ENCODE measurements around the gene GALNT9.

DNA sequence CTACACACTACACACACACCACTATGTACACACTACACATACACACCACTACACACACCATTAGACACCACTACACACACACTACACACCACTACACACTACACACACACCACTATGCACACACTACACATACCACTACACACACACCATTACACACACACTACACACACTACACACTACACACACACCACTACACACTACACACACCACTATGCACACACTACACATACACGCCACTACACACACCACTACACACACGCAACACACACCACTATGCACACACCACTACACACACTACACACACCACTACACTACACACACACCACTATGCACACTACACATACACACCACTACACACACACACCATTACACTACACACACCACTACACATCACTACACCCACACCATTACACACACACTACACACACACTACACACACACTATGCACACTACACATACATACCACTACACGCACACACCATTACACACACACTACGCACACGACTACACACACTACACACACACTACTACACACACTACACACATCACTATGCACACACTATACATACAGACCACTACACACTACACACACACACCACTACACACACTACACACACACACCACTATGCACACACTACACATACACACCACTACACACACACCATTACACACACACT is 171.5 kb downstream of the GALNT9 start:
- TF ChIP-seq CTCF (IDR thresholded peaks at IDR 0.05): no peak
- TF ChIP-seq POLR2A (IDR thresholded peaks at IDR 0.05): no peak
- no peak for TF ChIP-seq POLR2AphosphoS5 (IDR thresholded peaks at IDR 0.05)
- TF ChIP-seq EP300 (IDR thresholded peaks at IDR 0.05): no peak
